Testis (tissue), 2 donors: ENCODE results near the gene PRRT1B.

Experiments used
- POLR2A ChIP-seq: fragments of 450-650 bp; IDR thresholded peaks from one replicate; pipeline ENCODE4 v1.6.1; 2017; ENCODE audit warnings: antibody characterized with exemption, mild to moderate bottlenecking, moderate library complexity
- TF ChIP-seq, protein P1 (sequence below), 3 experiments: fragments of 450-650 bp in 2 of 3; fragments of 200-600 bp in 1 of 3; sonication (generic) in 1 of 3; IDR thresholded peaks; one replicate each; pipeline ENCODE4 v1.5.1; 2016 to 2019; ENCODE audit warnings: antibody characterized with exemption in 3 of 3, mild to moderate bottlenecking in 2 of 3, moderate library complexity in 1 of 3

DNA sequence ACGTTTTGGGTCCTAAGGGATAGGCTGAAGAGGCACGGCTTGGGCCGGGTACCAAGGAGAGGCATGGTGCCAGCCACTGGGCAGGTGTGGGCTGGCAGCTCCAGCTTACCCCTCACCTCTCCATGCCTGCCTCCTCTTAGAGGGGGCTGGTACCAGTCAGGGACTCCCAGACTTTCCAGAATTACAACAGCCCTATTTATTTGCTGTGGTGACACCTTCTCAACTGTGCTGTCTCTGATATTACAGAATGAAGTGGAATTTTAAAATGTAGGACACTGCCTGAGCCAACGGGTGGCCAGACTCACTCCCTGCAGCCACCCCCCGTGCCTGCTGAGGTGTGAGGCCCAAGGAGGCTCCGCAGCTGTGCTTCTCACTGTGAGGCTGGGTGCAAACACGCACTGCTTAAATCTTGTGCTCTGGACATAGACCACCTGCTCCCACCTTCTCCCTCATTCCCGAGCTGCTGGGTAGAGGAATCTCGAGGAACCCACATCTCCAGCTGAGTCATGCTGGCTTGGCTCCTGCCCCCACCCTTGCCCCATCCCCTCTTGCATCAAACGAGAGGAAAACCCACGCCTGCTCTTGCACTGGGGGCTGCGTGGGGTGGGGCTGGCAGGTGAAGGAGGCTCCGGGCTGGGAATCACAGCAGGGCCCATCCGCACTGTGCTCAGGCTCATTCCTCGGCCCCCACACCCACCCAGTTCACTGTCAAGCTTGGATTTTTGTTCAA lies 47.9 kb downstream of the PRRT1B start:
- TF ChIP-seq POLR2A: no peak
- TF ChIP-seq, protein P1, sequence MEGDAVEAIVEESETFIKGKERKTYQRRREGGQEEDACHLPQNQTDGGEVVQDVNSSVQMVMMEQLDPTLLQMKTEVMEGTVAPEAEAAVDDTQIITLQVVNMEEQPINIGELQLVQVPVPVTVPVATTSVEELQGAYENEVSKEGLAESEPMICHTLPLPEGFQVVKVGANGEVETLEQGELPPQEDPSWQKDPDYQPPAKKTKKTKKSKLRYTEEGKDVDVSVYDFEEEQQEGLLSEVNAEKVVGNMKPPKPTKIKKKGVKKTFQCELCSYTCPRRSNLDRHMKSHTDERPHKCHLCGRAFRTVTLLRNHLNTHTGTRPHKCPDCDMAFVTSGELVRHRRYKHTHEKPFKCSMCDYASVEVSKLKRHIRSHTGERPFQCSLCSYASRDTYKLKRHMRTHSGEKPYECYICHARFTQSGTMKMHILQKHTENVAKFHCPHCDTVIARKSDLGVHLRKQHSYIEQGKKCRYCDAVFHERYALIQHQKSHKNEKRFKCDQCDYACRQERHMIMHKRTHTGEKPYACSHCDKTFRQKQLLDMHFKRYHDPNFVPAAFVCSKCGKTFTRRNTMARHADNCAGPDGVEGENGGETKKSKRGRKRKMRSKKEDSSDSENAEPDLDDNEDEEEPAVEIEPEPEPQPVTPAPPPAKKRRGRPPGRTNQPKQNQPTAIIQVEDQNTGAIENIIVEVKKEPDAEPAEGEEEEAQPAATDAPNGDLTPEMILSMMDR (IDR thresholded peaks at IDR 0.05): no peak
